ENCODE data around the gene MYL9.
"Not testable (repeated sequence)": the region's sequence is repeated elsewhere in the genome, so short reads cannot be mapped to it uniquely, and the experiment has no call there.

MYL9 gene

GRCh38 chr20:36541227-36541767 lies at the start of gene MYL9:
Gene MYL9, plus strand, starts transcription at chr20:36541519. Its CDS starts 3,366 bp downstream, at chr20:36544885.
- peak; percentile 56 for DNase-seq

DNA sequence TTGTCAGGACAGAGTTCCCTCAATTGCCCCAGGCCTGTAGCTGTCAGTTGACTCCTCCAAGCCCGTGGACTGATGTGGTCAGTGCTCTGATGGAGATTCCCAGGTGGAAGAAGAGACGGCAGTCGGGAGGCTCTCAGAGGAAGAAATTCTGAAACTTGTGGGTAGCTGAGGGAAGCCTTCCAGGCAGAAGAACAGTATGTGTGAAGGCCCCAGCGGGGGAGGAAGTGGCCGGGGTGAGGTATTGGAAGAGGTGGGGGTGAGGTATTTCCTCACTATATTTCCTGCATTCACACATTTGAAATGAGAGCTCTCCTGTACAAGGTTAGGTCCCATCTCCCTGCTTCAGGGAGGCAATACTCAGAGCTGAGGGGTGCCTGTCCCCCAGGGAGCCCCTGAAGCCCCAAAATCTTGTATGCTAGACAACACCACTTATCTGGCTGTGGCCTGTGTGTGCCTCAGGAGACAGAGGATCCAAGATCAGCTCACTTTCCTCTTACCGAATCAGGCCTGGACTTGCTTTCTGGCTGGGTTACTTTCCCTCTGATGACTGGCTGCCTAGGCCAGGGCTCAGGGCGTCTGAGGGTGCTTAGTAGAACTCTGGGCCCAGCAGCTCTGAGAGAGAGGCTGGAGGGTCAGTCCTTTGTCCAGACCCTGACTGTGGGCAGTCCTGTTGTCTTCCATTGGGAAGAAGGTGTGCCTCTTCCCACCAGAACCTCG lies 49.3 kb upstream of the MYL9 start:
- DNase-seq, result peak; percentile 32

DNA sequence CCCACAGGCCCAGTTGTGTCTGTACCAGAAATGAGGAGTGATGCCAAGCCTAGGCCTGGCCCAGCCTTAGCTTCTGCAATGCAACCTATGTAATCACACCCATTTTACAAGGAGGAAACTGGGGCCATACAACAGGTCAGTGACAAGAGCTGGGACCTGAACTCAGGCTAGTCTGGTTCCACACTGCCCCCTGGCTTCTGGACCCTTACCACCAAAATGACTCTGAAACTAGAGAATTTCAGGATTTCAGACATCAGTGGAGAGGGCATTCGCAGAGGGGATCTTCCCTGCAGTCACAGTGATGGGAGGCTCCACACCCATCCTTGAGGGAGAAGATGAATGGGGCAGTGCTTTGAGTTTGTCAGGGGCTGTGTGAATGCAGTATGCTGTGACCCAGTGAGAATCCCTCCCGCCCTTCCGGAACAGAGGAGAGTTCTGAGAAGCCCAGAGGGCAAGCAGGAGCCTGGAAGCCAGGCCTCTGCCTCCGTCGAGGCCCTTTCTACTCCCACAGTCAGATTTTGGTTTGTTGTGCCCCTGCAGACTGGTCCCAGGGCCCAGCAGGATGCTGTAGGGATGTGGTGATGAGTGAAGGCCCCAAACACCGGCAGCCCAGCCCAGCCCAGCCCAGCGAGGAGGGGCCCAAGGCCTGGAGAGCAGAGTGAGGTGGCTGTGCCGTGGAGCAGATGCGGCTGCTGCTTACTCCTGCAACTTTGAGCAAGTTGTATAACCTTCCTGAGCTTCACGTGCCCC lies 48.1 kb upstream of the MYL9 start:
- no peak for DNase-seq

DNA sequence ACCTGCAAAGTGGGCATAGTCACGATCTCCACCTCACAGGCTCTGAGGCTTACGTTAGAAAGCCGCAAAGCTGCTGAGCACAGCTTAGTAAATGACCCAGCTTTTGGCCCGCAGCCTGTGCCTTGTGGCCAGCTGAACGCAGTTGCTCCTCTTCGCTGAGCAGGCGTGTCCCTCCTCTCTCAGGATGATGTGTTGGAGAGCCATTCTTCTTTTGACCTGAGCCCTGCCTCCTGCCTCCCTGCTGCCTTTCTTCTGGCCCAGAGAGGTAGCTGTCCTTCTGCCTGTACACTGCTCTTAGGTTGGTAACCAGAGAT lies 47.6 kb upstream of the MYL9 start:
- no peak for DNase-seq

- DNase-seq, result no peak
These were observed 44.3 kb upstream of the MYL9 start for GRCh38 chr20:36496707-36497669.

DNA sequence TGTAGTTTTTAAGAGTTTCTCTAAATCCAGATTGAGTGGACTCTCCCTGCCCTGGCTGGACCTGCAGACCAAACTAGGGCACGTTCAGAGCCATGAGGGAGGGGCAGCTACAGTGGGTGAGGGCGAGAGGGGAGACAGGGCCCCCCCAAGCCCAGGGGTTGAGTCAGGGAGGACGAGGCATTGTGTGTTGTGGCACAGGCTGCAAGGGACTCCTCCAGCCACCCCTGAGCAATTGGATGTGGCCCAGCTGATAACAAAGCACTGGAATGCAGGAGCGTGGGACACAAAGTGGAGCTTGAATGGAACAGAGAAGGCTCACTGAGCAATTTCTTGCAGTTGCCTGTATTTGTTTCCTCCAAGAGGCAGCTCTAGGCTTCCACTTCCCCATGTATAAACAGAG lies 43.5 kb upstream of the MYL9 start:
- DNase-seq, result no peak

- no peak for DNase-seq
These were observed 42.7 kb upstream of the MYL9 start for GRCh38 chr20:36498386-36499179.

DNA sequence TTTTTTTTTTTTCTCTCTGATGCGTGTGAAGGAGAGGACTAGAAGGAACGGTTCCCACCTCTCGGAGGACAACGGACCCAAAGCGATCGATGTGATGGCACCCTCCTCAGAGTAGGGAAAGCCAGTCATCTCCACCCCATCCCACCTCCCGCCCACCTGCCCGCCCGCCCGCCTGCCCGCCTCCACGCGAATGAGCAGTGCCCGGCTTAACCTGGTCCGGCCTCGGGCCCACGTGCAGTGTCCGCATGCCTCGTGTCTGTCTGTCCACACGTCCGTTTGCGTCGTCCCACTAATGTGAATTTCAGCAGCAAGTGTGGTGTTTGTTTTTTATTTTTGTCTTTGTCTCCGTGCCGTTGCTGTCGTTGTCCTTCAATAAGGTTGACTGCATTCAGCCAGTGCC lies 42.1 kb upstream of the MYL9 start:
- no peak for DNase-seq

DNA sequence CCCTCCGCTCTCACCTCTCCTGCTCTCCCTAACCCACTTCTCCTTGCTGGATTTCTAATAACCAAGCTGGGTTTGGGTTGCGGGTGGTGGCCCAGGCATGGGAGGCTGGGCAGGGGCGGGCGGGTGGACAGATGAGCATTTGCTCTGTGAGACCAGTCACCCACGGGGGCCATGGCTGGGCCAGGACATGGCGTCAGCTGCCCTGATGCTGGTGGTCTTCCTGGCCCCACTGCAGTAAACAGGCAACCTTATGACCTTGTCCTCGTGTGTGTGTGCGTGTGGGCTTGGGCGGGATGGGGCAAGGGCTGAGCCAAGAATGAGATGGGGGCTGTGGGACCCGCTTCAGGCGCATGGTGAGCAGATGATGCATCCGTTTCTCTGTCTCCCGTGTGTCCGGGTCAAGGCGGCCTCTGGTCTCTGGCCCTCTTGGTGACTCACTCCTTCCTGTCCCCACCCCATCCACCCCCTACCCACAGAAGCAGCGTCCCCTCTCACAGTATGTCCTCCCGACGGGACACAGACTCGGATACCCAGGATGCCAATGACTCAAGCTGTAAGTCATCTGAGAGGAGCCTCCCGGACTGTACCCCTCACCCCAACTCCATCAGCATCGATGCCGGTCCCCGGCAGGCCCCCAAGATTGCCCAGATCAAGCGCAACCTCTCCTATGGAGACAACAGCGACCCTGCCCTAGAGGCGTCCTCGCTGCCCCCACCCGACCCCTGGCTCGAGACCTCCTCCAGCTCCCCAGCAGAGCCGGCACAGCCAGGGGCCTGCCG lies 41.4 kb upstream of the MYL9 start:
- no peak for DNase-seq

- DNase-seq, result no peak
These were observed 39.8 kb upstream of the MYL9 start for GRCh38 chr20:36501367-36502006.

- DNase-seq, result no peak
These were observed 37.0 kb upstream of the MYL9 start for GRCh38 chr20:36504295-36504694.

GRCh38 chr20:36506253-36506652 lies 35.1 kb upstream of the MYL9 start:
- DNase-seq, result no peak

DNA sequence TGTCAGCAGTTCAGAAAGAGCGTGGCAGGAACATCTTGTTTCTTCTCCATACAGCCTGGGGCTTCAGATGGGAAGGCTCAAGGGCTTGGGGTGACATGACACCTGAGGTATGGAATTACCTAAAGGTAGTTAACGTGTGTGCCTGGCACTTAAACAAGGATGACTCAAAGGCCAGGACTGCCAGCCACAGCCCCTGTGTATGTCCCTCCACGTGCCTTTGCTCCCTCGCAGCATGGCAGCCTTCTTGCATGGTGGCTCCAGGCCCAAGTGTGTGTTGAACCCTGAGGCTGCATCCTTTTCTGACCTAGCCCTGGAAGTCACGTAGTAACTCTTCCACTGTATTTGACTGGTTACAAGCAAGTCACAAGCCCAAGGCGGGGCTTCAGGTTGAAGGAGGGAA lies 33.6 kb upstream of the MYL9 start:
- no peak for DNase-seq

- DNase-seq, result no peak
These were observed 22.2 kb upstream of the MYL9 start for GRCh38 chr20:36519012-36519719.

GRCh38 chr20:36519944-36520343 lies 21.4 kb upstream of the MYL9 start:
- DNase-seq, result no peak

DNA sequence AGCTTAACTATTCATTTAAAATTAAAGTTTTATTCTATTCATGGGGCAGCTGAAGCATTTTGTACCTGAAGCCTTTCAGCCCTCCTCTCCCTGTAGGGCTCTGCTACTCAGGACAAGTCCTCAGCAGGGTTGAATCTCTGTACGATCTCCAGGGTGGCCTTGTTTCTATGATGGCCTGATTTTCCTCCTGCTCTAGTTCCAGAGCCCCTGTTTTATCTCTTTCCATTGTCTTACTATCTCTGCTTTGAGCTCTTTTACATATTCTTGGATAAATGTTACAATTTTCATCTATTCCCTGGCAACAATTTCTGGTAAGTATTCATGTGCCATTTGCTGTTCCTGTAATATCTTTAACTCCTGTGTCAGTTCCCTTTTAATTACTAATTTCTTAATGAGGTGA lies 19.8 kb upstream of the MYL9 start:
- no peak for DNase-seq

DNA sequence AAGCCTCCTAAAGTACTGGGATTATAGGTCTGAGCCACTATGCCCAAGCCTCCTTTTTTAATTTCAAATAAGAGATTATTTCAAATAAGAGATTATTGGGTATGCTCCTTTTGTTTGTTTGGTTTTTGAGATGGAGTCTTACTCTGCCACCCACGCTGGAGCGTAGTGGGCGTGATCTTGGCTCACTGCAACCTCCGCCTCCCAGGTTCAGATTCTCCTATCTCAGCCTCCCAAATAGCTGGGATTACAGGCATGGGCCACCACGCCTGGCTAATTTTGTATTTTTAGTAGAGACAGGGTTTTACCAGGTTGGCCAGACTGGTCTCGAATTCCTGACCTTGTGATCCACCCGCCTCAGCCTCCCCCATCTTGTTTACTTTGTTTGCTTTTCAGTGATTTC lies 18.9 kb upstream of the MYL9 start:
- DNase-seq, result not testable (repeated sequence)

- DNase-seq, result no peak
These were observed 18.0 kb upstream of the MYL9 start for GRCh38 chr20:36523341-36523740.

DNA sequence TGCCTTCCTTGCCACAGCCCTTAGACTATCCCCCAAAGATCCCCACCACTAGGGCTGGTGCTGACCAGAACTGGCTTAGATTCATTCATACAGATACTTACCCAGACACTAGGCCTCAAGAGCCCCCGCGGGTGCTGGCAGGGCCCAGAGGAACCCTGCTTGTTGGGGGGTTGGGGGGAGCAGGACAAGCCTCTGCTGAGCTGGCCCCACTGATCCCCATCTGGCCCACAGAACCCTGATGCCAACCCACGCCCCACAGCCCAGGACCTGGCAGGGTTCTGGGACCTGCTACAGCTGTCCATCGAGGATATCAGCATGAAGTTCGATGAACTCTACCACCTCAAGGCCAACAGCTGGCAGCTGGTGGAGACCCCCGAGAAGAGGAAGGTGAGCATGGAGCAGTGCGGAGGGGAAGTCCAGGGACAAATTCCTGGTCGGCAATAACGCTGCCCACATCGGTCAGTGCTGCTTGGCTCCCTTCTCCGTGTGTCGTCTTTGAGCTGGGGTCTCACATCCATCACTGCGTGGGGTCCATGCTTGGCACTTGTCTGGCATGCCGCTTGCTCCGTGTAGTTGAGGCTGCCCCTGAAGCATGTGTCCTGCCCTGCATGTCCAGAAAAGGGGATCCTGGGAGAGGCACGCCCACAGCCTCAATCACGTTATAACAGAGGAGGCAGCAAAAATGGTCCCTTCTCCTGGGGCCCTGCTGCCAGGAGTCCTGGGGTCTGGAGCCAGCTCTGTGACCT lies 15.5 kb upstream of the MYL9 start:
- no peak for DNase-seq
